ENCODE measurements around the gene SLC6A1.

DNA sequence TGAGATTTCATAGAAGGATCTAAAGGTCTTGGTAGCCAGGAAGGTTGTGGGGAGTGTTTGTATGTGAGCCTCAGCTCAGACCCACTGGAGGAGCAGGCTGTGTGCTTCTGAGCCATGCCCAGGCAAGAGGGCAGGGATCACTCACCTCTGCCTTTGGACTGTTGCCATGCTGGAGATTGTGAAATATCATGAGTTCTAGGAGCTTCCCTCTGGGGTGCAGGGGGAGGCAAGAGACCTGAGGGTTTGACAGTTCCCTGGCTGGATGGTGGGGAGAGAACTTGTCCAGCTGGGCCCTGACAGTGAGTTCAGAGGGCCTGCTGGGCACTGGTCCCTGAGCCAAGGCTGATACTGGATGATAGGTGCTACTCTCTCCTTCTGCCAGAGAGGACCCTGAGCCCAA lies 6.0 kb downstream of the SLC6A1 start:
- no peak for TF ChIP-seq POLR2A (IDR thresholded peaks at IDR 0.05; ENCODE audit: extremely low read depth, insufficient read length)
- TF ChIP-seq, protein P1, sequence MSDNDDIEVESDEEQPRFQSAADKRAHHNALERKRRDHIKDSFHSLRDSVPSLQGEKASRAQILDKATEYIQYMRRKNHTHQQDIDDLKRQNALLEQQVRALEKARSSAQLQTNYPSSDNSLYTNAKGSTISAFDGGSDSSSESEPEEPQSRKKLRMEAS (IDR thresholded peaks at IDR 0.05; ENCODE audit: low read depth, low read length): no peak

All from NB4 (cell line).